ENCODE measurements around the gene SV2A.
A peak's percentile ranks its signal among the peaks of the same experiment; 100 is the strongest.
"Not testable (repeated sequence)": the region's sequence is repeated elsewhere in the genome, so short reads cannot be mapped to it uniquely, and the experiment has no call there.

Gene SV2A

DNA sequence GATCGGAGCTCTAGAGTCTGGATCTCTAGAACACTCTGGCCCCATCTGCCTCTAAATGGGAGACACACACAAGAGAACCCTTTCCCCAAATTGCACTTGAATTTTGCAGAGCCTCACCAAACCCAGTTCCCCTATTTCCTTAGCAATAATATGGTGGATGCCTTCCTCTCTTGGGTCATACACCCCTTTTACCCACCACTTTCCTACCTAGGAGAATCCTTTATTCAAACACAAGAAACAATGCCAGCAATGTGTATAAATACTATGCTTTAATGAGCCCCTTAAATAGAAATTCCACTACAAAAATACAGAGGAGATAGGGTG is 10.7 kb upstream of the SV2A start:
- no peak for DNase-seq

DNA sequence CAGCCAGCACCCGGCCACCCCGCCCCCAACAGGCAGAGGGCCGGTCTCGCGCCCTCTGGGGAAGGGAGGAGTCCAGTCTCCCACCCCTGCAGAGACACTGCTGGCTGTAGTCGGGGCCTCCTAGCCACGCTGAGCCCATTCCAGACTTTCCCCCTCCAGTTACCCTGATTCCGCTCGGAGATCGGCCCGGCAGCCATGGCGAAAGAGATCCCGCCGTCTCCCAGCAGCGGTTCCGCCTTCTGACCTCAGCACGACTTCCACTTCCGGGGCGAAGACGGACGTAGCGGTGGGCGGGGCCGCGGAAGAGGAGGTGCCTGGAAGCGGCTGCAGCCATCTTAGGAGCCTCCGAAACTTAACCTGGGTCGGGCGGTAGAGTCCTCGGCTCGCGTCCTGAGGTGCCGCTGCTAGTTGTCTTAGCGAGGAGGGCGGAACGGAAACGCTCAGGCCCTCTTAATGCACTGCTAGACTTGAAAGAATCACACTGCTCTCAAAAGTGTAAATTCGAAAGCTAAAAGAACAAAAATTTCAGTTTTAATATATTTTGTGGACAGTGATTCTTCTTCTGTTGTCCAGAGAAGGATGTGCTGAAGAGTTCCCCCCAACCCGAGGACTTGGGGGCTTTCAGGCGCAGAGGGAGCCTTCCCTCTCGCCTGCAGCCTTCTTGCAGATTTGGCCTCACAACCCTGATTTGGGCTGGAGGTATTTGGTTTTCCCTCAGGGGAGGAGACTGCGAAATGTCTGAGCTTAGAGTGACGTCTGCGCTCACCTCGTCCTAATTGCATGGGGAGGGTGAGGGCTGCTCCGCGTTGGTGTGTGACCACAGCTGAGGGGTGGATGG is 10.1 kb upstream of the SV2A start, which contains the start of gene SF3B4:
Gene SF3B4 (minus strand): TSS at position 241 of the 838 bp plus-strand sequence. CDS start 44 bp downstream, at position 197.
- peak; percentile 79 to 91 for DNase-seq

- DNase-seq: no peak
Observed at GRCh38 chr1:149927056-149927562, 9.5 kb upstream of the SV2A start.

DNA sequence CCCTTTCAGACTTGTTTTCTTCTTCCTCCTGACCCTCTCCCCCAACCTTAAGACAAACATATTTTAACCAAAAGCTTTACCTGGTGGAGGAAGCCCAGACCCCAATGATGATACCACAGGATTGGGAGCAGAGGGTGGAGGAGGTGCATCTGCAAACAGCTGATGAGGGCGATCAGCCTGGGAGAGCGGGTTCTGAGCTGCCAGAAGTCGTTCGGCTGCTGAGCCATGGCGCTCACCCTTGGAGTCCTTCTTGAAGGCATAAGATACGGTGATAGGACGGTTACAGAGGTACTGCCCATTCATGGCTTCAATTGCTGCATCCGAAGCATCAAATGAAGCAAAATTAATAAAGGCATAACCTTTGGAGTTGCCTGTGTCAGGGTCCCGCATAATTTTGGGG is 8.7 kb upstream of the SV2A start:
- DNase-seq: no peak

DNA sequence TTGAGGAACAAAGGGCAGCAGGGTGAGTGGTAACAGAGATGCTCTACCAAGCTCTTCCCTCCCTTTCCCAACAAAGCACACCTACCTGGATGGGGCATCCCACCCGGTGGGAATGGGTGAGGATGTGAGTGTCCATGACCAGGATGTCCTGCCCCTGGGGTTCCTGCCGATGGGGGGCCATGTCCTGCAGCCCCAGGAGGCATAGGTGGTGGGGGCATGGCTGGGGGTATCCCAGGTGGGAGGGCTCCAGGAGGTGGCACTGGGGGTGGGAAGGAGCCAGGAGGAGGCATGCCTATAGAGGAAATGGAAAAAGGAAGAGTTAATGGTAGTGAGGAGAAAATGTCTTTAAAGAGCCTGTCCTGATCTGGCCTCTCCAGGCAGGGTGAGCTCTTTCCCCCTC is 8.1 kb upstream of the SV2A start:
- DNase-seq: no peak

- no peak for DNase-seq
Observed at GRCh38 chr1:149925345-149925744, 7.7 kb upstream of the SV2A start.

DNA sequence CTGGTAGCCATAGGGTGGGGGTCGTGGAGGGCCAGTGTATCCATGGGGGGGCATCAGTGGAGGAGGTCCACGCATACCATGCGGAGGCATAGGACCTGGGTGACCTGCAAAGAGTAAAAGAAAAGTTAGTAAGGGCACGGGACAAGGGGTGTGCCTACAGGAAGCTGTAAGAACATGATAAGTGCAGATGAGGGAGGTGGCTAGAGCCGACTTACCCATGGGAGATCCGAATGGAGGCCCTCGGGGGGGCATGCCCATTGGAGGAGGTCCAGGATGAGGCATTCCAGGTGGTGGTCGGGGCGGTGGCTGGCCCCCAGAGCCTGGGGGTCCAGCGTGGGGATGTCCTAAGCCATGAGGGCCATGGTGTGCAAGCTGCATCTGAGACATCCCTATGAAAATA is 6.0 kb upstream of the SV2A start:
- no peak for DNase-seq

GRCh38 chr1:149916898-149917252 is 769 bp downstream of the SV2A start:
- DNase-seq: peak in 1 of 2 experiments; percentile 6

- DNase-seq: no peak
Observed at GRCh38 chr1:149916193-149916897, 1.3 kb downstream of the SV2A start.

GRCh38 chr1:149915429-149916192 is 2.0 kb downstream of the SV2A start:
- peak in 1 of 2 experiments; percentile 8 for DNase-seq

DNA sequence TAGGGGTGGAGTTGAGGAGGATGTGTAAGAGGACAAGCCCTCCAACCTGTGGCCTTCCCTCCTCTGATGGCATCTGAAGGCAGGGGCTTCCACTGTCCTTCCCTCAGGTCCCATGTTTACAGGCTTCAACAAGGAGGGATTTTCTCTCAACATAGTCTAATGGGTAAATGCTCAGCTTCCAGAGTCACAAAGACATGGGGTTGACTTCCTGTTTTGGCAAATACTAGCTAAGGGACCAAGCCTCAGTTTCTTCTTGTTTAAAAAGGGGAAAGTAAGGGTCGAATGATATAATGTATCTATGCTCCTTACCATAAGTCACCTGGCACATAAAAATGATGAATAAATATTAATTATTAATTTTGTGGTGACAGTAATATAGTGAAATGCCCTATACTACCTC is 3.1 kb downstream of the SV2A start:
- DNase-seq: no peak

DNA sequence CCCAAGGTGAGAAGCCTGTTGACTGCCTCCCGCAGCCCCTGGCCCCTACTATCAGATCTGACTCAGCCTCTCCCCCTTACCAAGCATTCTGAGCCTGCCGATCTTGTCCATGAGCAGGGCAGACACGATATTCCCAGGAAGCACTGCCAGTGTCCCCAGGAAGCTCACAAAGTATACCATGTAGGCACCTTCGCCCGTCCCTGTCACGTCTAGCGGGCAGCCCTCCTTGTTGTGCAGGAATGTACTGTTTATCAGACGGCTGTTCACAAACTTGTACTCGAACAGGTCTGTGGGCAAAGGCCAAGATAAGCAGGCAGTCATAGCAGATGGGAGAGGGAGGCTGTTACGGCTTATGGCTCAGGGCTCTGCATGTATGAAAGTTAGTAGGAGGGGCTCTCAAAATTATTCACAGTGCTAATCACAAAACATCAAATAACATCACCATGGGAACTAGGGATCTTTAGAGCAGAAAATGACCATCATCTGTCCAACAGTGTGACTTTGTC is 11.0 kb downstream of the SV2A start:
- no peak for DNase-seq

- no peak for DNase-seq
Observed at GRCh38 chr1:149903836-149904491, 13.7 kb downstream of the SV2A start.

DNA sequence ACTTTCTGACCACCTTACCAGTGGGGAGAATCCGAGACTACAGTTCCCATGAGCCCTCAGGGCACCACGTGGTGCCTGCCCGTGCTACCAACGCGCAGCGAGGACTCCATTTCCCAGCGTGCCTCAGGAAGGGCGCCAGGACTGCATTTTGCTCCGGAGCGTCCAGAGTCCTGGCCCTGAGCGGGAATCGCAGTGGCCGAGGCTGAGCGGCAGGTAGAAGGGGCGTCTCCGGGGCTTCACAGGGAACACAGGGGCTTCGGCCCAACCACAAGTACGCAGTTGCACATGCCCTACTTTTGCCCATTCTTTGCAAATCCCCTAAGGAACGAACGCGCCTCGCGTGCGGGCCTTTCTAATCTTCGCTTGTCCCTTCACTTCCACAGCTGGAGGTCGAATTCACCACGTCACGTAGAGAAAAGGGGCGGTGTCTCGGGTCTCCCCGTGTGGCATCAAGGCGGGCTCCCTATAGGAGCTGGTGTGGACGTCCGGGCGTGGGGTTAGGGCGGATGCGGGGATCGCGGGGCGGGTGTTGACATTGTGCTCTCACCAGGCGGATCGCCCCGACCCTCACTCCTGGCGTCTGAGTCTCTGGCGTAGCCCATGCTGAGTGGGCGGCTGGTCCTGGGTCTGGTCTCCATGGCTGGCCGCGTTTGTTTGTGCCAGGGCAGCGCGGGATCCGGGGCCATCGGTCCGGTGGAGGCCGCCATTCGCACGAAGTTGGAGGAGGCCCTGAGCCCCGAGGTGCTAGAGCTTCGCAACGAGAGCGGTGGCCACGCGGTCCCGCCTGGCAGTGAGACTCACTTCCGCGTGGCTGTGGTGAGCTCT is 18.0 kb downstream of the SV2A start, which contains the start of gene BOLA1:
Gene BOLA1 (plus strand): TSS at position 109 of the 825 bp plus-strand sequence. CDS start 492 bp downstream, at position 601.
- peak; percentile 54 to 87 for DNase-seq

GRCh38 chr1:149896575-149896974 is 21.1 kb downstream of the SV2A start:
- no peak for DNase-seq

DNA sequence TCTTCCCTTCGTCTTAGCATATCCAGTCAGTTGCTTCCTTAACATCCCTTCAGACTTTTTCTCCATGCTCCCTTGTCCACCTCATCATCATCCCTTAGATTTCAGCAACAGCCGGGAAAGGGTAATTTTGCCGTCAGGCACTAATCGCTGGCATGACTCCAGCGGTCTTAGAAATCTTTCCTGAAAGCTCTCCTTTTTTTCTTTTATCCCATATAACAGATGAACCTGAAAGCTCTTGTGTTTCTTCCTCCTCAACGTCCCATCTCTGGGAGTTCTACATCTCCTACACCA is 28.7 kb downstream of the SV2A start:
- no peak for DNase-seq

GRCh38 chr1:149888247-149888998 is 29.2 kb downstream of the SV2A start:
- DNase-seq: peak; percentile 79 to 88

- DNase-seq: peak; percentile 91 to 97
Observed at GRCh38 chr1:149887456-149888246, 30.0 kb downstream of the SV2A start.

DNA sequence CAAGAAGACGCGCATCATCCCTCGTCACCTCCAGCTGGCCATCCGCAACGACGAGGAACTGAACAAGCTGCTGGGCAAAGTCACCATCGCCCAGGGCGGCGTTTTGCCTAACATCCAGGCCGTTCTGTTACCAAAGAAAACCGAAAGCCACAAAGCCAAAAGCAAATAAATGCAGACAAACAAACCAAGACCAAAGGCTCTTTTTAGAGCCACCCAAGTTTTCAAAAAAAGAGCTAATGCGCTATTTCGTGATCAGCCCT is 30.5 kb downstream of the SV2A start:
- DNase-seq: not testable (repeated sequence)

- DNase-seq: peak; percentile 93 to 99
Observed at GRCh38 chr1:149886396-149887195, 31.0 kb downstream of the SV2A start.
